SK-N-SH (cell line): ENCODE results near the gene PAPPA2. TPM values are rescaled to one million over a fixed set of nuclear protein-coding genes. Genes with fewer than 3 reads are reported as not detected.

ENCODE experiments used
- CTCF ChIA-PET: fragments of 300-600, 350-600 bp; formaldehyde crosslinking; extraction: SDS; loops from one replicate; lab custom pipeline; 2021; lab: Yijun Ruan, JAX
- POLR2A ChIA-PET: fragments of 350-600 bp; sonication (Branson Sonifier 250); formaldehyde crosslinking; extraction: SDS; loops from one replicate; lab custom pipeline; 2020; ENCODE audit warnings: antibody characterized with exemption, inconsistent platforms; lab: Yijun Ruan, JAX
- DNase-seq: peaks from one replicate; pipeline ENCODE4 v3.0.0; 2012
- H2AFZ ChIP-seq: fragments of 200-600 bp; sonication (generic); 2 replicates; pipeline ENCODE4 v1.8.1; 2016; ENCODE audit warnings: antibody characterized with exemption, mild to moderate bottlenecking, low read depth
- H3F3A ChIP-seq: fragments of 200-600 bp; sonication (generic); replicated peaks from 2 replicates; pipeline ENCODE3; 2016; ENCODE audit warnings: antibody characterized with exemption, mild to moderate bottlenecking; ENCODE audit not compliant: insufficient read depth
- H3K27ac ChIP-seq, 2 experiments: fragments of 200-500 bp in 1 of 2; fragments of 200-600 bp in 1 of 2; sonication (Bioruptor generic) in 1 of 2; sonication (generic), shearing (Covaris generic) in 1 of 2; 2 replicates each; pipeline versions ENCODE4 v1.5.1 to v1.6.1; 2014 to 2016; ENCODE audit warnings: low read depth in 2 of 2, inconsistent platforms in 1 of 2, low read length in 1 of 2, mild to moderate bottlenecking in 1 of 2, mixed read lengths in 1 of 2
- H3K27me3 ChIP-seq: fragments of 200-600 bp; sonication (generic), shearing (Covaris generic); 2 replicates; pipeline ENCODE4 v1.6.1; 2016; ENCODE audit warnings: mixed run types; ENCODE audit not compliant: insufficient read depth
- H3K36me3 ChIP-seq, 2 experiments: fragments of 200-500 bp in 1 of 2; fragments of 200-600 bp in 1 of 2; sonication (Bioruptor generic) in 1 of 2; sonication (generic) in 1 of 2; replicated peaks in 1 of 2; 2 replicates each; pipeline versions ENCODE3 to v1.5.1; 2014 to 2016; ENCODE audit warnings: low read length in 1 of 2, mild to moderate bottlenecking in 1 of 2; ENCODE audit not compliant: insufficient read depth in 2 of 2, control insufficient read depth in 1 of 2
- H3K4me1 ChIP-seq, 2 experiments: fragments of 200-500 bp in 1 of 2; fragments of 200-600 bp in 1 of 2; sonication (Bioruptor generic) in 1 of 2; sonication (generic), shearing (Covaris generic) in 1 of 2; 2 replicates each; pipeline versions ENCODE4 v1.5.1 to v1.6.1; 2014 to 2016; ENCODE audit warnings: low read depth in 1 of 2, low read length in 1 of 2, mixed run types in 1 of 2; ENCODE audit not compliant: insufficient read depth in 2 of 2, control insufficient read depth in 1 of 2
- H3K4me2 ChIP-seq: fragments of 200-600 bp; sonication (generic), shearing (Covaris generic); 2 replicates; pipeline ENCODE4 v1.6.1; 2017; ENCODE audit warnings: mixed run types
- H3K4me3 ChIP-seq, 2 experiments: fragments of 200-500 bp in 1 of 2; fragments of 200-600 bp in 1 of 2; sonication (Bioruptor generic) in 1 of 2; sonication (generic), shearing (Covaris generic) in 1 of 2; 2 replicates each; pipeline versions ENCODE4 v1.5.1 to v1.8.1; 2014 to 2016; ENCODE audit warnings: low read depth in 2 of 2, inconsistent platforms in 1 of 2, low read length in 1 of 2, mild to moderate bottlenecking in 1 of 2, mixed read lengths in 1 of 2, moderate library complexity in 1 of 2
- H3K79me2 ChIP-seq: fragments of 200-600 bp; sonication (generic); 2 replicates; pipeline ENCODE4 v1.8.1; 2017; ENCODE audit warnings: mild to moderate bottlenecking; ENCODE audit not compliant: insufficient read depth
- H3K9ac ChIP-seq: fragments of 200-600 bp; sonication (generic); 2 replicates; pipeline ENCODE4 v1.6.1; 2017; ENCODE audit warnings: mixed run types
- H3K9me2 ChIP-seq: fragments of 200-600 bp; sonication (generic); 2 replicates; pipeline ENCODE4 v1.6.1; 2017; ENCODE audit warnings: mixed run types
- H3K9me3 ChIP-seq: fragments of 200-600 bp; sonication (generic); 2 replicates; pipeline ENCODE4 v1.6.1; 2017; ENCODE audit warnings: mixed run types, mild to moderate bottlenecking, moderate library complexity
- H4K20me1 ChIP-seq: fragments of 200-600 bp; sonication (generic); 2 replicates; pipeline ENCODE4 v1.6.1; 2017; ENCODE audit warnings: mild to moderate bottlenecking, mixed run types; ENCODE audit not compliant: insufficient read depth
- CHD2 ChIP-seq: fragments of 150-350 bp; IDR thresholded peaks from 2 replicates; pipeline ENCODE4 v1.6.1; 2018; ENCODE audit warnings: low read length; ENCODE audit not compliant: partially characterized antibody
- EP300 ChIP-seq, 2 experiments: IDR thresholded peaks; 2 replicates each; pipeline versions ENCODE4 v1.4.0 to v1.6.1; 2012; ENCODE audit warnings: borderline replicate concordance in 1 of 2, low read depth in 1 of 2, low read length in 1 of 2
- FOSL2 ChIP-seq: IDR thresholded peaks from 2 replicates; pipeline ENCODE4 v1.4.0; 2012; ENCODE audit warnings: low read depth, mild to moderate bottlenecking, moderate library complexity, borderline replicate concordance
- FOXM1 ChIP-seq: IDR thresholded peaks from 2 replicates; pipeline ENCODE4 v1.4.0; 2012; ENCODE audit warnings: low read depth, mild to moderate bottlenecking
- GATA2 ChIP-seq: sonication (generic); formaldehyde crosslinking; IDR thresholded peaks from 2 replicates; pipeline ENCODE4 v1.5.0; 2020; ENCODE audit warnings: mild to moderate bottlenecking, missing genetic modification reagents
- POLR2AphosphoS5 ChIP-seq: IDR thresholded peaks from 2 replicates; pipeline ENCODE4 v1.6.1; 2012; ENCODE audit warnings: low read depth, low read length
- RAD21 ChIP-seq: IDR thresholded peaks from 2 replicates; pipeline ENCODE4 v1.6.1; 2012; ENCODE audit warnings: mild to moderate bottlenecking, low read length
- RCOR1 ChIP-seq: fragments of 150-350 bp; IDR thresholded peaks from 2 replicates; pipeline ENCODE4 v1.6.1; 2017; ENCODE audit warnings: antibody characterized with exemption, low read length
- TAF1 ChIP-seq: IDR thresholded peaks from 2 replicates; pipeline ENCODE4 v1.6.1; 2012; ENCODE audit warnings: low read depth, mild to moderate bottlenecking, low read length, moderate library complexity, borderline replicate concordance
- TCF12 ChIP-seq: IDR thresholded peaks from 2 replicates; pipeline ENCODE4 v1.4.0; 2012
- TEAD4 ChIP-seq: IDR thresholded peaks from 2 replicates; pipeline ENCODE4 v1.4.0; 2012; ENCODE audit warnings: mild to moderate bottlenecking, borderline replicate concordance; ENCODE audit not compliant: insufficient read depth
- WGBS: methylation state at CpG from one replicate; pipeline ENCODE4 v1.1.6; 2017; ENCODE audit warnings: low lambda C conversion rate; 5-methylcytosine and 5-hydroxymethylcytosine counted together
- polyA plus RNA-seq, 3 experiments: library from polyadenylated mRNA; depleted of rRNA; stranded (reverse); fragments of >200 nt; gene quantifications; 2 replicates each; pipeline ENCODE4 v1.2.3, GENCODE V29; 2012
- TF ChIP-seq, protein P1 (sequence below): fragments of 200-600 bp; sonication (generic); IDR thresholded peaks from 2 replicates; pipeline ENCODE4 v1.6.1; 2017; ENCODE audit warnings: antibody characterized with exemption, mild to moderate bottlenecking, moderate library complexity
- TF ChIP-seq, protein P2 (sequence below): fragments of 150-350 bp; IDR thresholded peaks from 2 replicates; pipeline ENCODE4 v1.6.1; 2017; ENCODE audit warnings: antibody characterized with exemption, low read length, low read depth, borderline replicate concordance

The PAPPA2 gene
- polyA plus RNA-seq, 1 of the 3 experiments (the other 2 are of a cell fraction) = 0.02 TPM

DNA sequence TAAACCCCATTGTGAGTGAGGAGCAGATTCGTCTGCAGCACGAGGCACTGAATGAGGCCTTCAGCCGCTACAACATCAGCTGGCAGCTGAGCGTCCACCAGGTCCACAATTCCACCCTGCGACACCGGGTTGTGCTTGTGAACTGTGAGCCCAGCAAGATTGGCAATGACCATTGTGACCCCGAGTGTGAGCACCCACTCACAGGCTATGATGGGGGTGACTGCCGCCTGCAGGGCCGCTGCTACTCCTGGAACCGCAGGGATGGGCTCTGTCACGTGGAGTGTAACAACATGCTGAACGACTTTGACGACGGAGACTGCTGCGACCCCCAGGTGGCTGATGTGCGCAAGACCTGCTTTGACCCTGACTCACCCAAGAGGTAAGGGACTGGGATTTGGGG, 132.2 kb downstream of the PAPPA2 start (continued):
- TF ChIP-seq TEAD4 (no peak), TAF1 (no peak), FOSL2 (no peak), FOXM1 (no peak), RAD21 (no peak)
- TF ChIP-seq, protein P1, sequence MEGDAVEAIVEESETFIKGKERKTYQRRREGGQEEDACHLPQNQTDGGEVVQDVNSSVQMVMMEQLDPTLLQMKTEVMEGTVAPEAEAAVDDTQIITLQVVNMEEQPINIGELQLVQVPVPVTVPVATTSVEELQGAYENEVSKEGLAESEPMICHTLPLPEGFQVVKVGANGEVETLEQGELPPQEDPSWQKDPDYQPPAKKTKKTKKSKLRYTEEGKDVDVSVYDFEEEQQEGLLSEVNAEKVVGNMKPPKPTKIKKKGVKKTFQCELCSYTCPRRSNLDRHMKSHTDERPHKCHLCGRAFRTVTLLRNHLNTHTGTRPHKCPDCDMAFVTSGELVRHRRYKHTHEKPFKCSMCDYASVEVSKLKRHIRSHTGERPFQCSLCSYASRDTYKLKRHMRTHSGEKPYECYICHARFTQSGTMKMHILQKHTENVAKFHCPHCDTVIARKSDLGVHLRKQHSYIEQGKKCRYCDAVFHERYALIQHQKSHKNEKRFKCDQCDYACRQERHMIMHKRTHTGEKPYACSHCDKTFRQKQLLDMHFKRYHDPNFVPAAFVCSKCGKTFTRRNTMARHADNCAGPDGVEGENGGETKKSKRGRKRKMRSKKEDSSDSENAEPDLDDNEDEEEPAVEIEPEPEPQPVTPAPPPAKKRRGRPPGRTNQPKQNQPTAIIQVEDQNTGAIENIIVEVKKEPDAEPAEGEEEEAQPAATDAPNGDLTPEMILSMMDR = no peak

DNA sequence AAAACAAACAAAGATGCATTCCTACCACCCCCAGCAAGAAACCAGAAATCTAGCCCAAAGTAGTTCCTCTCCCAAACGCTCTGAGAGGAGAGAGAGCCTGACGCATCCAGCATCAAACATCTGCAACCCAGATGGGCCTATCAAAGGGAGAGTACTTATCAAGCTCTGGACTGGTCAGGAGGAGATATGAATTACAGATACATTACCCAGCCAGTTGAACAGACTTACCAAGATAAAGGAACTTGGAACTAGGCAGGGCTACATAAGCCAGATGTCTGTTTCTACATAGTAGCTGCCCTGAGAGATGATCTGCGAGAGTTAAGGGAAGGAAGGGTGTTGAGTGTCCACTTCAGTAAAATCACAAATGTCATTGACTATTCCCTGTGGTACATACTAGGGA, 138.4 kb downstream of the PAPPA2 start:
- ChIA-PET POLR2A (no interaction called here), CTCF (interaction anchor here (1.2 to 2.2 kb wide), 2 partner anchors 41 to 90 kb away, joined by 6 to 9 read pairs; no protein-coding TSS in a partner anchor)
- Histone ChIP-seq H4K20me1 (no peaks in the 10 kb centered on the region), H3K4me2 (no peak overlapping the region), H3K9ac (no peak overlapping the region), H3K27ac (peak overlapping the region in 1 of 2 experiments; percentile 58; a peak in 2 of 4 replicates), H3K9me3 (no peaks in the 10 kb centered on the region), H3K9me2 (no peaks in the 10 kb centered on the region), H3K27me3 (no peaks in the 10 kb centered on the region), H3K4me3 (no peak overlapping the region), H3F3A (no peaks in the 10 kb centered on the region), H3K79me2 (no peaks in the 10 kb centered on the region), H2AFZ (no peak overlapping the region), H3K4me1 (peaks cover 0 to 5% of the 10 kb centered on the region in 2 experiments; a peak in 1 of 4 replicates), H3K36me3 (no peaks in the 10 kb centered on the region)
- peak; percentile 80 for DNase-seq
- TF ChIP-seq CHD2 (peak; percentile 54), GATA2 (peak; percentile 94), EP300 (IDR thresholded peaks at IDR 0.05; ENCODE audit: borderline replicate concordance in 1 of 2, low read depth in 1 of 2, low read length in 1 of 2) (peak in 1 of 2 experiments; percentile 86; a peak in 1 of 4 replicates), TCF12 (peak; percentile 54), TAF1 (no peak), POLR2AphosphoS5 (0 out of 2 replicates have a peak, but pooled peaks have one; percentile 21), RCOR1 (peak; percentile 97)
- TF ChIP-seq, protein P2, sequence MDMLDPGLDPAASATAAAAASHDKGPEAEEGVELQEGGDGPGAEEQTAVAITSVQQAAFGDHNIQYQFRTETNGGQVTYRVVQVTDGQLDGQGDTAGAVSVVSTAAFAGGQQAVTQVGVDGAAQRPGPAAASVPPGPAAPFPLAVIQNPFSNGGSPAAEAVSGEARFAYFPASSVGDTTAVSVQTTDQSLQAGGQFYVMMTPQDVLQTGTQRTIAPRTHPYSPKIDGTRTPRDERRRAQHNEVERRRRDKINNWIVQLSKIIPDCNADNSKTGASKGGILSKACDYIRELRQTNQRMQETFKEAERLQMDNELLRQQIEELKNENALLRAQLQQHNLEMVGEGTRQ = no peak
- TF ChIP-seq, protein P1 = no peak
- WGBS = 11% methylated on average over 3 of the region's 3 CpGs
